Pancreas (tissue), 10 donors: Measurements from ENCODE around the gene ANKRD9. TPM values are rescaled to one million over a fixed set of nuclear protein-coding genes. Genes with fewer than 3 reads are reported as not detected.

Experiments used
- ATAC-seq, 4 donors: fragments of 200-7000 bp; cut with Tn5 transposase; one replicate each; pipeline versions ENCODE4 v1.8.0 to v1.9.1; 2020; ENCODE audit warnings: mild to moderate bottlenecking in 4 of 4, moderate library complexity in 4 of 4
- DNase-seq, 6 donors: peaks; one replicate each; pipeline ENCODE4 v3.0.0-alpha.2; 2020
- FAIRE-seq: peaks from 2 replicates; lab custom pipeline; 2012; peaks lifted over from hg19 to GRCh38; lab: Jason Lieb, UNC
- H3K27ac ChIP-seq, 4 donors: fragments of 200-600 bp; sonication (generic); 1 replicate in 3 of 4; 2 replicates in 1 of 4; pipeline versions ENCODE4 v1.5.0 to v1.8.0; 2020
- H3K27me3 ChIP-seq, 4 donors: fragments of 200-600 bp; one replicate each; pipeline ENCODE4 v1.8.0; 2021
- H3K36me3 ChIP-seq, 3 donors: fragments of 200-600 bp; sonication (generic) in 1 of 3; one replicate each; pipeline versions ENCODE4 v1.5.0 to v1.8.0; 2020 to 2021
- H3K4me1 ChIP-seq, 3 donors: fragments of 200-600 bp; one replicate each; pipeline ENCODE4 v1.8.0; 2021
- H3K4me3 ChIP-seq, 4 donors: fragments of 200-600 bp; sonication (generic) in 2 of 4; one replicate each; pipeline versions ENCODE4 v1.5.0 to v1.8.0; 2020 to 2021
- H3K9me3 ChIP-seq, 4 donors: fragments of 200-600 bp; one replicate each; pipeline ENCODE4 v1.8.0; 2021
- CTCF ChIP-seq, 4 donors: fragments of 200-600 bp; sonication (generic) in 3 of 4; IDR thresholded peaks; one replicate each; pipeline versions ENCODE4 v1.5.0 to v1.8.0; 2021; ENCODE audit warnings: antibody characterized with exemption in 4 of 4
- WGBS, 2 donors: extraction: QIAGEN DNeasy Blood & Tissue Kit; methylation state at CpG; one replicate each; pipeline ENCODE4 v1.1.7; 2013; 5-methylcytosine and 5-hydroxymethylcytosine counted together
- intact Hi-C, 3 donors: fragments of 100-400 bp; cut with DNase I; formaldehyde crosslinking; loops; one replicate each; pipeline versions ENCODE4 v1.11.1 to v1.14.2; 2022
- polyA plus RNA-seq, 2 donors: library from polyadenylated mRNA; stranded (reverse); fragments of 200-250 nt; gene quantifications; one replicate each; pipeline ENCODE4 v1.2.3, GENCODE V29; 2013
- total RNA-seq, 6 donors: library from RNA; stranded (reverse); fragmentation: NEBNext Ultra II Directional in 4 of 6; extraction: Animal tissue kit (Norgen Biotek cat#: 25700) in 4 of 6; gene quantifications; one replicate each; pipeline versions ENCODE4 v1.2.1 to v1.2.4, GENCODE V29; 2021 to 2023
- donor health status: healthy with polysubstance abuse.
- donor health status: DM: no; HTN: no; CAD: no; lungs with moderate emphysema.
- donor health status: DM: no; HTN: no; CAD: no.
- donor health status: control.
- donor health status: control.
- donor health status: Bipolar disorder and iron deficiency.
- donor health status: DM: yes; HTN: yes; CAD: no.
- donor health status: DM: no; HTN: no; CAD: no.
- donor health status: DM: no; HTN: no; CAD: no.
- donor health status: DM: yes; HTN: yes; CAD: no.

Gene ANKRD9
- 10 to 100 TPM in 1 of 6 donors, 1 to 10 TPM in 5; 7.6 to 14.4 (median 9.4) TPM for total RNA-seq
- polyA plus RNA-seq: 1 to 10 TPM; 5.4 to 7.1 TPM

- peak within 1 kb of the TSS; percentile 60 to 78 (median 72) for H3K27ac ChIP-seq
- FAIRE-seq: no peak
- peak; percentile 89 to 92 (median 90) for ATAC-seq
- H3K27me3 ChIP-seq: no peaks in the 10 kb centered on the region
- DNase-seq: peak; percentile 93 to 98 (median 96)
- H3K4me3 ChIP-seq: peak within 1 kb of the TSS; percentile 52 to 68 (median 58)
- peaks cover 0 to 3% (median 0%) of the 10 kb centered on the region in 3 donors for H3K4me1 ChIP-seq
- H3K9me3 ChIP-seq: no peaks in the 10 kb centered on the region
- no peaks in the 10 kb centered on the region for H3K36me3 ChIP-seq
- intact Hi-C loops: loop anchor here in 2 of 3 donors (5.0 kb wide), 2 partner anchors 63 to 73 kb away; no protein-coding TSS in a partner anchor
- no peak for TF ChIP-seq CTCF (IDR thresholded peaks at IDR 0.05)
- WGBS, 2 donors: 5 to 8% methylated on average over 55 to 91 of the region's 91 CpGs
Observed at GRCh38 chr14:102509746-102510615, at the start of gene ANKRD9. Gene ANKRD9, minus strand, starts transcription at chr14:102509776. Its CDS starts 1,887 bp downstream, at chr14:102507889.

- 60 to 76% methylated on average over 4 of the region's 4 CpGs for WGBS, 2 donors
- no peak for FAIRE-seq
- H3K27me3 ChIP-seq: no peaks in the 10 kb centered on the region
- intact Hi-C loops: no loop called here
- H3K9me3 ChIP-seq: no peaks in the 10 kb centered on the region
- H3K27ac ChIP-seq: no peak overlapping the region
- H3K36me3 ChIP-seq: no peaks in the 10 kb centered on the region
- ATAC-seq: no peak
- no peaks in the 10 kb centered on the region for H3K4me1 ChIP-seq
- no peak for DNase-seq
- H3K4me3 ChIP-seq: no peak overlapping the region
- TF ChIP-seq CTCF (IDR thresholded peaks at IDR 0.05): no peak
Observed at GRCh38 chr14:102558556-102558955, 49.0 kb upstream of the ANKRD9 start.

- Histone ChIP-seq H3K9me3 (no peaks in the 10 kb centered on the region), H3K4me3 (no peak overlapping the region), H3K27me3 (no peaks in the 10 kb centered on the region), H3K27ac (no peak overlapping the region), H3K4me1 (no peaks in the 10 kb centered on the region), H3K36me3 (no peaks in the 10 kb centered on the region)
- DNase-seq (no peak), ATAC-seq (no peak), FAIRE-seq (no peak)
- intact Hi-C loops: no loop called here
- 88% methylated on average over 12 of the region's 12 CpGs for WGBS, 2 donors
- TF ChIP-seq CTCF (IDR thresholded peaks at IDR 0.05): no peak
Observed at GRCh38 chr14:102557434-102558226, 48.1 kb upstream of the ANKRD9 start.

- DNase-seq: peak in 1 of 6 donors; percentile 67
- intact Hi-C loops: no loop called here
- no peak for TF ChIP-seq CTCF (IDR thresholded peaks at IDR 0.05)
- H3K27ac ChIP-seq: no peak overlapping the region
- H3K27me3 ChIP-seq: no peaks in the 10 kb centered on the region
- 98 to 100% methylated on average over 14 of the region's 14 CpGs for WGBS, 2 donors
- H3K4me3 ChIP-seq: no peak overlapping the region
- H3K36me3 ChIP-seq: no peaks in the 10 kb centered on the region
- ATAC-seq: no peak
- no peaks in the 10 kb centered on the region for H3K9me3 ChIP-seq
- FAIRE-seq: no peak
- H3K4me1 ChIP-seq: no peaks in the 10 kb centered on the region
Observed at GRCh38 chr14:102556098-102556677, 46.6 kb upstream of the ANKRD9 start.
